ENCODE results near the gene ALK.
"Not testable (repeated sequence)": the region's sequence is repeated elsewhere in the genome, so short reads cannot be mapped to it uniquely, and the experiment has no call there.

DNA sequence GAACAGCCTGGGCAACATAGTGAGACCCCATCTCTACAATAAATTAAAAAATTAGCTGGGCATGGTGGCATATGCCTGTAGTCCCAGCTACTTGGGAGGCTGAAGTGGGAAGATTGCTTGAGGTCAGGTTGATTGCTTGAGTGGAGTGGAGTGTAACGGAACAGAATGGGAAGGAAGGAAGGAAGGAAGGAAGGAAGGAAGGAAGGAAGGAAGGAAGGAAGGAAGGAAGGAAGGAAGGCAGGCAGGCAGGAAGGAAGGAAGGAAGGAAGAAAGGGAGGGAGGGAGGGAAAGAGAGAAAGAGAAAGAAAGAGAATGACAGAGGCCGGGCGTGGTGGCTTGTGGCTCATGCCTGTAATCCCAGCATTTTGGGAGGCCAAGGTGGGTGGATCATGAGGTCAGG is 170.9 kb downstream of the ALK start:
- not testable (repeated sequence) for TF ChIP-seq CTCF, POLR2A (IDR thresholded peaks at IDR 0.05)

All from thyroid gland (tissue), 4 donors.